Measurements from ENCODE around the gene PUS10. TPM values are rescaled to one million over a fixed set of nuclear protein-coding genes. Genes with fewer than 3 reads are reported as not detected.
A peak's percentile ranks its signal among the peaks of the same experiment; 100 is the strongest.

PUS10 gene
- total and polyA plus RNA-seq, 2 of the 13 experiments (the other 11 are each of a cell fraction or from before 2014, with no cell fraction given) = 41.4 to 44.3 TPM

DNA sequence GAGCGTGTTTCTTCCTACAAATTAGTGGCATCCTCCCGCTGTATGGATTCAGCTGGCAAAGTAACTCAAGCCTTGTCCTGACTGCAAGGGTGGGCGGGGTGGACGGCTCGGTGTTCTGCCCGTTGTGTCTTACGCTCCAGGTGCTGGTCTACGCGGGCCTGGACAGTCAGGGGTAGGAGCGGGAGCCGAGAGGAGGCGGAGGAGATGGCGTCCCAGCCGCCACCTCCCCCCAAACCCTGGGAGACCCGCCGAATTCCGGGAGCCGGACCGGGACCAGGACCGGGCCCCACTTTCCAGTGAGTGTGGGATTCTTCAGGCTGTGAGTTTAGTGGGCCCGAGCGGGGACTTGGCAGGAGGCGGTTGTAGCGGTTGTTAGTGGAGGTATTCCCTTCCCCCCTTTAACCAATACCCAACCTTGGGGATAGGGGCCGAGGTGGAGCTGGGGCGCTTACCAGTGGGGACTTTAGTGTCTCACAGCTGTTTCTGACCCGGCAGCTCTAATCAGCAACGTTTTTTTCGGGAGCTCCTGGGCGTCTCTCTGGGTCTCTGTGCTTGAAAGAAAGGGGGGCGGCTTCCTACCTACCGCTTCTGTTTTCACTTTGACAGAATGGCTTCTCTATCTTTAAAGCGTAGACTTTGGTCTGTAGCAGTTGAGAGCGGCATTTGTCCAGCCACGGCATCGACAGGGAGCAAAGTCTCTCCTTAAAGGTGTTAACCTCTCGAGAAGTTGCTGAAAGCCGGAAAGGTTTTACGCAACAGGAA is at the start of gene PUS10, which contains the start of gene PEX13 (continued):
- TF ChIP-seq EED (CRISPR knock-in tag; IDR thresholded peaks at IDR 0.05) = peak; percentile 77
- TF ChIP-seq NR3C1 (CRISPR knock-in tag; IDR thresholded peaks at IDR 0.05) = no peak
- TF ChIP-seq MXD4 (CRISPR knock-in tag; IDR thresholded peaks at IDR 0.05) = peak; percentile 76
- TF ChIP-seq GPN1 (CRISPR knock-in tag; IDR thresholded peaks at IDR 0.05; ENCODE audit: borderline replicate concordance) = no peak
- no peak for TF ChIP-seq MYNN (CRISPR knock-in tag; IDR thresholded peaks at IDR 0.05; ENCODE audit: low read depth)
- peak; percentile 100 for TF ChIP-seq ZSCAN29 (CRISPR knock-in tag; conservative IDR thresholded peaks at IDR 0.05)
- TF ChIP-seq IRX3 (CRISPR knock-in tag; IDR thresholded peaks at IDR 0.05; ENCODE audit: borderline replicate concordance, low read depth) = no peak
- TF ChIP-seq, protein P1, sequence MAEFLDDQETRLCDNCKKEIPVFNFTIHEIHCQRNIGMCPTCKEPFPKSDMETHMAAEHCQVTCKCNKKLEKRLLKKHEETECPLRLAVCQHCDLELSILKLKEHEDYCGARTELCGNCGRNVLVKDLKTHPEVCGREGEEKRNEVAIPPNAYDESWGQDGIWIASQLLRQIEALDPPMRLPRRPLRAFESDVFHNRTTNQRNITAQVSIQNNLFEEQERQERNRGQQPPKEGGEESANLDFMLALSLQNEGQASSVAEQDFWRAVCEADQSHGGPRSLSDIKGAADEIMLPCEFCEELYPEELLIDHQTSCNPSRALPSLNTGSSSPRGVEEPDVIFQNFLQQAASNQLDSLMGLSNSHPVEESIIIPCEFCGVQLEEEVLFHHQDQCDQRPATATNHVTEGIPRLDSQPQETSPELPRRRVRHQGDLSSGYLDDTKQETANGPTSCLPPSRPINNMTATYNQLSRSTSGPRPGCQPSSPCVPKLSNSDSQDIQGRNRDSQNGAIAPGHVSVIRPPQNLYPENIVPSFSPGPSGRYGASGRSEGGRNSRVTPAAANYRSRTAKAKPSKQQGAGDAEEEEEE (CRISPR knock-in tag; IDR thresholded peaks at IDR 0.05; ENCODE audit: borderline replicate concordance) = no peak
- no peak for TF ChIP-seq ZNF430 (CRISPR knock-in tag; IDR thresholded peaks at IDR 0.05)
- TF ChIP-seq ZNF484 (CRISPR knock-in tag; IDR thresholded peaks at IDR 0.05; ENCODE audit: borderline replicate concordance, low read depth) = no peak
- peak; percentile 16; the same call in 1 of the 2 replicates for TF ChIP-seq MED1 (CRISPR knock-in tag; IDR thresholded peaks at IDR 0.05)
- no peak for TF ChIP-seq ZNF879 (CRISPR knock-in tag; IDR thresholded peaks at IDR 0.05)
- TF ChIP-seq KDM3A (CRISPR knock-in tag; IDR thresholded peaks at IDR 0.05; ENCODE audit: low read depth) = no peak; the same call in 1 of the 2 replicates
- no peak for TF ChIP-seq HNRNPUL1 (IDR thresholded peaks at IDR 0.05; ENCODE audit: low read depth, low read length)
- no peak for TF ChIP-seq SUZ12 (IDR thresholded peaks at IDR 0.05; ENCODE audit: low read depth, low read length)
- no peak; the same call in 1 of the 2 replicates for TF ChIP-seq ZNF337 (CRISPR knock-in tag; IDR thresholded peaks at IDR 0.05; ENCODE audit: borderline replicate concordance, low read depth)
- TF ChIP-seq, protein P2, sequence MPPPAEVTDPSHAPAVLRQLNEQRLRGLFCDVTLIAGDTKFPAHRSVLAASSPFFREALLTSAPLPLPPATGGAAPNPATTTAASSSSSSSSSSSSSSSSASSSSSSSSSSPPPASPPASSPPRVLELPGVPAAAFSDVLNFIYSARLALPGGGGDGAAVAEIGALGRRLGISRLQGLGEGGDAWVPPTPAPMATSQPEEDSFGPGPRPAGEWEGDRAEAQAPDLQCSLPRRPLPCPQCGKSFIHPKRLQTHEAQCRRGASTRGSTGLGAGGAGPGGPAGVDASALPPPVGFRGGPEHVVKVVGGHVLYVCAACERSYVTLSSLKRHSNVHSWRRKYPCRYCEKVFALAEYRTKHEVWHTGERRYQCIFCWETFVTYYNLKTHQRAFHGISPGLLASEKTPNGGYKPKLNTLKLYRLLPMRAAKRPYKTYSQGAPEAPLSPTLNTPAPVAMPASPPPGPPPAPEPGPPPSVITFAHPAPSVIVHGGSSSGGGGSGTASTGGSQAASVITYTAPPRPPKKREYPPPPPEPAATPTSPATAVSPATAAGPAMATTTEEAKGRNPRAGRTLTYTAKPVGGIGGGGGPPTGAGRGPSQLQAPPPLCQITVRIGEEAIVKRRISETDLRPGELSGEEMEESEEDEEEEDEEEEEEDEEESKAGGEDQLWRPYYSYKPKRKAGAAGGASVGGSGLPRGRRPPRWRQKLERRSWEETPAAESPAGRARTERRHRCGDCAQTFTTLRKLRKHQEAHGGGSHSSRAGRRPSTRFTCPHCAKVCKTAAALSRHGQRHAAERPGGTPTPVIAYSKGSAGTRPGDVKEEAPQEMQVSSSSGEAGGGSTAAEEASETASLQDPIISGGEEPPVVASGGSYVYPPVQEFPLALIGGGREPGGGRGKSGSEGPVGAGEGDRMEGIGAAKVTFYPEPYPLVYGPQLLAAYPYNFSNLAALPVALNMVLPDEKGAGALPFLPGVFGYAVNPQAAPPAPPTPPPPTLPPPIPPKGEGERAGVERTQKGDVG (CRISPR knock-in tag; IDR thresholded peaks at IDR 0.05; ENCODE audit: borderline replicate concordance) = no peak
- TF ChIP-seq KAT2B (IDR thresholded peaks at IDR 0.05; ENCODE audit: borderline replicate concordance, low read depth, low read length) = no peak
- TF ChIP-seq, protein P3, sequence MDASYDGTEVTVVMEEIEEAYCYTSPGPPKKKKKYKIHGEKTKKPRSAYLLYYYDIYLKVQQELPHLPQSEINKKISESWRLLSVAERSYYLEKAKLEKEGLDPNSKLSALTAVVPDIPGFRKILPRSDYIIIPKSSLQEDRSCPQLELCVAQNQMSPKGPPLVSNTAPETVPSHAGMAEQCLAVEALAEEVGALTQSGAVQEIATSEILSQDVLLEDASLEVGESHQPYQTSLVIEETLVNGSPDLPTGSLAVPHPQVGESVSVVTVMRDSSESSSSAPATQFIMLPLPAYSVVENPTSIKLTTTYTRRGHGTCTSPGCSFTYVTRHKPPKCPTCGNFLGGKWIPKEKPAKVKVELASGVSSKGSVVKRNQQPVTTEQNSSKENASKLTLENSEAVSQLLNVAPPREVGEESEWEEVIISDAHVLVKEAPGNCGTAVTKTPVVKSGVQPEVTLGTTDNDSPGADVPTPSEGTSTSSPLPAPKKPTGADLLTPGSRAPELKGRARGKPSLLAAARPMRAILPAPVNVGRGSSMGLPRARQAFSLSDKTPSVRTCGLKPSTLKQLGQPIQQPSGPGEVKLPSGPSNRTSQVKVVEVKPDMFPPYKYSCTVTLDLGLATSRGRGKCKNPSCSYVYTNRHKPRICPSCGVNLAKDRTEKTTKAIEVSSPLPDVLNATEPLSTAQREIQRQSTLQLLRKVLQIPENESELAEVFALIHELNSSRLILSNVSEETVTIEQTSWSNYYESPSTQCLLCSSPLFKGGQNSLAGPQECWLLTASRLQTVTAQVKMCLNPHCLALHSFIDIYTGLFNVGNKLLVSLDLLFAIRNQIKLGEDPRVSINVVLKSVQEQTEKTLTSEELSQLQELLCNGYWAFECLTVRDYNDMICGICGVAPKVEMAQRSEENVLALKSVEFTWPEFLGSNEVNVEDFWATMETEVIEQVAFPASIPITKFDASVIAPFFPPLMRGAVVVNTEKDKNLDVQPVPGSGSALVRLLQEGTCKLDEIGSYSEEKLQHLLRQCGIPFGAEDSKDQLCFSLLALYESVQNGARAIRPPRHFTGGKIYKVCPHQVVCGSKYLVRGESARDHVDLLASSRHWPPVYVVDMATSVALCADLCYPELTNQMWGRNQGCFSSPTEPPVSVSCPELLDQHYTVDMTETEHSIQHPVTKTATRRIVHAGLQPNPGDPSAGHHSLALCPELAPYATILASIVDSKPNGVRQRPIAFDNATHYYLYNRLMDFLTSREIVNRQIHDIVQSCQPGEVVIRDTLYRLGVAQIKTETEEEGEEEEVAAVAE (CRISPR knock-in tag; IDR thresholded peaks at IDR 0.05; ENCODE audit: borderline replicate concordance) = peak; percentile 80
- TF ChIP-seq, protein P4, sequence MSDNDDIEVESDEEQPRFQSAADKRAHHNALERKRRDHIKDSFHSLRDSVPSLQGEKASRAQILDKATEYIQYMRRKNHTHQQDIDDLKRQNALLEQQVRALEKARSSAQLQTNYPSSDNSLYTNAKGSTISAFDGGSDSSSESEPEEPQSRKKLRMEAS (IDR thresholded peaks at IDR 0.05) = peak; percentile 74

Measured in HepG2 (cell line).